Pancreas (tissue), 10 donors: Measurements from ENCODE around the gene GABRR2. TPM values are rescaled to one million over a fixed set of nuclear protein-coding genes. Genes with fewer than 3 reads are reported as not detected.
A peak's percentile ranks its signal among the peaks of the same experiment; 100 is the strongest.

Experiments used
- ATAC-seq, 4 donors: fragments of 200-7000 bp; cut with Tn5 transposase; one replicate each; pipeline versions ENCODE4 v1.8.0 to v1.9.1; 2020; ENCODE audit warnings: mild to moderate bottlenecking in 4 of 4, moderate library complexity in 4 of 4
- DNase-seq, 6 donors: peaks; one replicate each; pipeline ENCODE4 v3.0.0-alpha.2; 2020
- FAIRE-seq: peaks from 2 replicates; lab custom pipeline; 2012; peaks lifted over from hg19 to GRCh38; lab: Jason Lieb, UNC
- H3K27ac ChIP-seq, 4 donors: fragments of 200-600 bp; sonication (generic); 1 replicate in 3 of 4; 2 replicates in 1 of 4; pipeline versions ENCODE4 v1.5.0 to v1.8.0; 2020
- H3K27me3 ChIP-seq, 4 donors: fragments of 200-600 bp; one replicate each; pipeline ENCODE4 v1.8.0; 2021
- H3K36me3 ChIP-seq, 3 donors: fragments of 200-600 bp; sonication (generic) in 1 of 3; one replicate each; pipeline versions ENCODE4 v1.5.0 to v1.8.0; 2020 to 2021
- H3K4me1 ChIP-seq, 3 donors: fragments of 200-600 bp; one replicate each; pipeline ENCODE4 v1.8.0; 2021
- H3K4me3 ChIP-seq, 4 donors: fragments of 200-600 bp; sonication (generic) in 2 of 4; one replicate each; pipeline versions ENCODE4 v1.5.0 to v1.8.0; 2020 to 2021
- H3K9me3 ChIP-seq, 4 donors: fragments of 200-600 bp; one replicate each; pipeline ENCODE4 v1.8.0; 2021
- WGBS, 2 donors: extraction: QIAGEN DNeasy Blood & Tissue Kit; methylation state at CpG; one replicate each; pipeline ENCODE4 v1.1.7; 2013; 5-methylcytosine and 5-hydroxymethylcytosine counted together
- intact Hi-C, 3 donors: fragments of 100-400 bp; cut with DNase I; formaldehyde crosslinking; loops; one replicate each; pipeline versions ENCODE4 v1.11.1 to v1.14.2; 2022
- polyA plus RNA-seq, 2 donors: library from polyadenylated mRNA; stranded (reverse); fragments of 200-250 nt; gene quantifications; one replicate each; pipeline ENCODE4 v1.2.3, GENCODE V29; 2013
- total RNA-seq, 6 donors: library from RNA; stranded (reverse); fragmentation: NEBNext Ultra II Directional in 4 of 6; extraction: Animal tissue kit (Norgen Biotek cat#: 25700) in 4 of 6; gene quantifications; one replicate each; pipeline versions ENCODE4 v1.2.1 to v1.2.4, GENCODE V29; 2021 to 2023
- TF ChIP-seq, protein P1 (sequence below), 4 donors: fragments of 200-600 bp; sonication (generic) in 3 of 4; IDR thresholded peaks; one replicate each; pipeline versions ENCODE4 v1.5.0 to v1.8.0; 2021; ENCODE audit warnings: antibody characterized with exemption in 4 of 4
- donor health status: healthy with polysubstance abuse.
- donor health status: DM: no; HTN: no; CAD: no; lungs with moderate emphysema.
- donor health status: DM: no; HTN: no; CAD: no.
- donor health status: control.
- donor health status: control.
- donor health status: Bipolar disorder and iron deficiency.
- donor health status: DM: yes; HTN: yes; CAD: no.
- donor health status: DM: no; HTN: no; CAD: no.
- donor health status: DM: no; HTN: no; CAD: no.
- donor health status: DM: yes; HTN: yes; CAD: no.

Gene GABRR2
- total and polyA plus RNA-seq, 8 donors: 0.14 to 0.75 (median 0.27) TPM; not detected in 1

GRCh38 chr6:89320012-89320559 is 5.0 kb upstream of the GABRR2 start:
- intact Hi-C loops: no loop called here
- 87 to 95% methylated on average over 6 of the region's 6 CpGs for WGBS, 2 donors
- TF ChIP-seq, protein P1, sequence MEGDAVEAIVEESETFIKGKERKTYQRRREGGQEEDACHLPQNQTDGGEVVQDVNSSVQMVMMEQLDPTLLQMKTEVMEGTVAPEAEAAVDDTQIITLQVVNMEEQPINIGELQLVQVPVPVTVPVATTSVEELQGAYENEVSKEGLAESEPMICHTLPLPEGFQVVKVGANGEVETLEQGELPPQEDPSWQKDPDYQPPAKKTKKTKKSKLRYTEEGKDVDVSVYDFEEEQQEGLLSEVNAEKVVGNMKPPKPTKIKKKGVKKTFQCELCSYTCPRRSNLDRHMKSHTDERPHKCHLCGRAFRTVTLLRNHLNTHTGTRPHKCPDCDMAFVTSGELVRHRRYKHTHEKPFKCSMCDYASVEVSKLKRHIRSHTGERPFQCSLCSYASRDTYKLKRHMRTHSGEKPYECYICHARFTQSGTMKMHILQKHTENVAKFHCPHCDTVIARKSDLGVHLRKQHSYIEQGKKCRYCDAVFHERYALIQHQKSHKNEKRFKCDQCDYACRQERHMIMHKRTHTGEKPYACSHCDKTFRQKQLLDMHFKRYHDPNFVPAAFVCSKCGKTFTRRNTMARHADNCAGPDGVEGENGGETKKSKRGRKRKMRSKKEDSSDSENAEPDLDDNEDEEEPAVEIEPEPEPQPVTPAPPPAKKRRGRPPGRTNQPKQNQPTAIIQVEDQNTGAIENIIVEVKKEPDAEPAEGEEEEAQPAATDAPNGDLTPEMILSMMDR (IDR thresholded peaks at IDR 0.05): no peak

DNA sequence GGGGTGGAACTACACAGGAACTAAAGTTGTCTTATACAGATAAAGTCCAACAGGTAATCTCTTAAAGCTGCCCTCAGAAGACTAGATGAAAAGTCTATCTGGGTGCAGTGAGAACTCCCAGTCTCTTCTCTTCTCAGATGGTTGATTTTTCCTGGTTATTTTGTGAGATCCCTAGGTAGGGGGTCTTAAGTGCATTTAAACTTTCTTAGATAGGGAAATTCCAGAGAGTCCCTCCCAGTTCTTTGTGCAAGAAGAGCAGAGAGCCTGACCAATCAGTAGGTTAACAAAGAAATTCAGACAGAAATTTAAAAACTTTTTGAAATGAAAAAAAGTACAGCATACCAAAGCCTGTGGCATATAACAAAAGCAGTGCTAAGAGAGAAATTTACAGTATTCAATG is 2.0 kb upstream of the GABRR2 start:
- H3K36me3 ChIP-seq: no peaks in the 10 kb centered on the region
- ATAC-seq: no peak
- no peaks in the 10 kb centered on the region for H3K9me3 ChIP-seq
- no peaks in the 10 kb centered on the region for H3K27me3 ChIP-seq
- peaks cover 0 to 4% (median 0%) of the 10 kb centered on the region in 3 donors for H3K4me1 ChIP-seq
- no peak for DNase-seq
- no peak for FAIRE-seq
- H3K27ac ChIP-seq: no peak overlapping the region
- TF ChIP-seq, protein P1 (IDR thresholded peaks at IDR 0.05): no peak
- H3K4me3 ChIP-seq: no peak overlapping the region
- intact Hi-C loops: no loop called here

More at GRCh38 chr6:89320012-89320559, 5.0 kb upstream of the GABRR2 start:
- Histone ChIP-seq H3K4me3 (no peak overlapping the region), H3K27ac (no peak overlapping the region), H3K27me3 (no peaks in the 10 kb centered on the region), H3K9me3 (no peaks in the 10 kb centered on the region), H3K36me3 (no peaks in the 10 kb centered on the region), H3K4me1 (no peaks in the 10 kb centered on the region)
- ATAC-seq (no peak), DNase-seq (no peak), FAIRE-seq (no peak)

DNA sequence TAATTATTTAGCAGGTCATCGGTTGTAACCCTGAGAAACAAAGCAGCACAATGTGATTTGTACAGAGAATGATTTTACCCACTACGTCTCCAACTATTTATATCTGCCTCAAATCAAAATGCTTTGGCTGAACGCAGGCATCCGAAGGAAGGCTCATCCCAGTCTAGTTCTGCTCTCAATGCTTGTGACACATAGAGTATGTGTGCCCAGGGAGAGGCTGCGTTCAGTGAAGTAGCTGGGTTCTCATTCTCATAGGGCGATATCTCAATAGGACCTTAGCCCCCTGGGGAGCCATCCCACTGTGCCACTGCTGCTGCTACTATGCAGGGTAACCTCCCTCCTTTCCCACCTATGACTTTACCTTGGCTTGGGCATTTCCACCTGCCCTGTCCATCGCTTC is 407 bp downstream of the GABRR2 start:
- H3K4me3 ChIP-seq: no peak overlapping the region
- H3K27ac ChIP-seq: no peak overlapping the region
- H3K4me1 ChIP-seq: peaks cover 0 to 4% (median 0%) of the 10 kb centered on the region in 3 donors
- no peaks in the 10 kb centered on the region for H3K36me3 ChIP-seq
- TF ChIP-seq, protein P1 (IDR thresholded peaks at IDR 0.05): no peak
- intact Hi-C loops: no loop called here
- 90 to 92% methylated on average over 7 of the region's 7 CpGs for WGBS, 2 donors
- FAIRE-seq (no peak), ATAC-seq (no peak), DNase-seq (no peak)
- H3K9me3 ChIP-seq: no peaks in the 10 kb centered on the region
- H3K27me3 ChIP-seq: no peaks in the 10 kb centered on the region

DNA sequence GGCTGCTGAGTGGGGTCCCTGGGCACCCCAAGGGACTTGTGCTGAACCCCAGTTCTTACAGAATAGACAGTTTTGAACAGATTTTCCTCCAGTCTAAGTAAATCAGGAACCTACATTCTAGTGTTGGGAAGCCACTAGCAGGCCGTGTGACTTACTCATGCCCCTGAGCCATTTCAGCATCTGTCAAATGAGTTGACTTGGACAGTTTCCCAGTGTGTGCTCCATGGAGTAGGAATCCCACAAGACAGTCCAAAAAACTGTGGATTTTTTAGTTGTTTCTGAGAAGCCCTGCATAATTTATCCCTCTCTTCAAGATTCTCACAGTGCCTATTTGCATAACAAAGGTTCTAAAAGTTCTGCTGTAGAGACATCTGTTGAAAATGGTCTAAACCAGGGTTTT is 2.1 kb downstream of the GABRR2 start:
- TF ChIP-seq, protein P1 (IDR thresholded peaks at IDR 0.05): no peak
- H3K27ac ChIP-seq: peak overlapping the region in 1 of 4 donors; percentile 23
- FAIRE-seq (no peak), ATAC-seq (peak; percentile 24 to 73 (median 55)), DNase-seq (no peak)
- H3K4me1 ChIP-seq: peaks cover 0 to 4% (median 0%) of the 10 kb centered on the region in 3 donors
- WGBS, 2 donors: 30 to 36% methylated on average over 1 of the region's 1 CpG
- no peaks in the 10 kb centered on the region for H3K27me3 ChIP-seq
- H3K4me3 ChIP-seq: no peak overlapping the region
- no peaks in the 10 kb centered on the region for H3K36me3 ChIP-seq
- intact Hi-C loops: no loop called here
- no peaks in the 10 kb centered on the region for H3K9me3 ChIP-seq

DNA sequence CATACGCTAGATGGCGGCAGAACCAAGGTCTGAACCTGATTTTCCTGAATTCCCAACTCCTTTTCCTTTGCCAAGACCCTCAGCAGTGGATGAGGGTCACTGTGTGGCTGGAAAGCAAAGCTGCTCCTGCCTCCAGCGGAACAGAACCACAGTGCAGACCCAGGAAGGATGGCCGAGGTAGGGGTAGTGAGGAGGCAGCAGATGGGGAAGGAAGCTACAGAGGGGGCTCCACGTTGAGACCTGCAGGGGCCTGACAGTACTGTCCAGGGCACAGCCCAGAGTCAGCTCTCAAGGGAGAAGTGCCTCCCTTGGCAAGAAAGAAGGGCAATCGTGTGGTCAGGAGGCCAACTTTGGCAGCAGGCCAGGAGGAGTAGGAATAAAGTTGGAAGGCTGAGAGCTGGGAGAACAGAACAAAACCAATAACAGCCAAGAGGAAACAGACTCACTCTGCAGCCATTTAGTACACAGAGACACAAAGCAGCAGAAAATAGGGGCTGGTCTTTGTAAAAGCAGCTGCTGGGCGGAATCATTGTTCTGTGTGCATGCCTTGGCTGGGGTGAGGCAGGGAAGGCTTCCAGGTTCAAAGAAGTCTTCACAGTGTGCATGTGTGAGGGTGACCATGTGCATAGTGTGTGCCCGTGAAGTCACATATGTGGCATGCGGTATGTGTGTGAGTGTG is 3.1 kb downstream of the GABRR2 start:
- ATAC-seq: peak; percentile 38 to 74 (median 70)
- 41 to 53% methylated on average over 9 of the region's 9 CpGs for WGBS, 2 donors
- intact Hi-C loops: no loop called here

More for the DNA sequence above, 3.1 kb downstream of the GABRR2 start:
- Histone ChIP-seq H3K4me3 (no peak overlapping the region), H3K9me3 (no peaks in the 10 kb centered on the region), H3K4me1 (peaks cover 0 to 4% (median 0%) of the 10 kb centered on the region in 3 donors), H3K27ac (peak overlapping the region in 1 of 4 donors; percentile 23), H3K36me3 (no peaks in the 10 kb centered on the region), H3K27me3 (no peaks in the 10 kb centered on the region)
- TF ChIP-seq, protein P1 (IDR thresholded peaks at IDR 0.05): peak in 2 of 4 donors; percentile 16 to 25
- DNase-seq: peak in 1 of 6 donors; percentile 37
- FAIRE-seq: no peak
